Measurements from ENCODE around the gene EPHB1.

EPHB1 gene

GRCh38 chr3:134796281-134797056 is 1.4 kb downstream of the EPHB1 start:
- Histone ChIP-seq H3K9ac (ENCODE audit: low read depth in 1 of 2, low read length in 2 of 2) (no peak overlapping the region), H3K36me3 (ENCODE audit: control insufficient read depth in 1 of 2, insufficient read depth in 2 of 2, low read length in 2 of 2) (no peaks in the 10 kb centered on the region), H3K4me1 (ENCODE audit: control insufficient read depth in 1 of 2, insufficient read depth in 2 of 2, low read length in 2 of 2) (peaks cover 0 to 17% of the 10 kb centered on the region in 2 donors), H3K27me3 (ENCODE audit: control insufficient read depth in 1 of 2, insufficient read depth in 2 of 2, low read length in 2 of 2) (peaks cover 33 to 45% of the 10 kb centered on the region in 2 donors), H3K9me3 (ENCODE audit: control insufficient read depth in 1 of 2, low read length in 2 of 2) (no peaks in the 10 kb centered on the region), H3K4me3 (ENCODE audit: low read depth in 1 of 2, low read length in 2 of 2) (peak overlapping the region; percentile 69 to 74), H3K27ac (ENCODE audit: low read depth, low read length) (no peak overlapping the region)

DNA sequence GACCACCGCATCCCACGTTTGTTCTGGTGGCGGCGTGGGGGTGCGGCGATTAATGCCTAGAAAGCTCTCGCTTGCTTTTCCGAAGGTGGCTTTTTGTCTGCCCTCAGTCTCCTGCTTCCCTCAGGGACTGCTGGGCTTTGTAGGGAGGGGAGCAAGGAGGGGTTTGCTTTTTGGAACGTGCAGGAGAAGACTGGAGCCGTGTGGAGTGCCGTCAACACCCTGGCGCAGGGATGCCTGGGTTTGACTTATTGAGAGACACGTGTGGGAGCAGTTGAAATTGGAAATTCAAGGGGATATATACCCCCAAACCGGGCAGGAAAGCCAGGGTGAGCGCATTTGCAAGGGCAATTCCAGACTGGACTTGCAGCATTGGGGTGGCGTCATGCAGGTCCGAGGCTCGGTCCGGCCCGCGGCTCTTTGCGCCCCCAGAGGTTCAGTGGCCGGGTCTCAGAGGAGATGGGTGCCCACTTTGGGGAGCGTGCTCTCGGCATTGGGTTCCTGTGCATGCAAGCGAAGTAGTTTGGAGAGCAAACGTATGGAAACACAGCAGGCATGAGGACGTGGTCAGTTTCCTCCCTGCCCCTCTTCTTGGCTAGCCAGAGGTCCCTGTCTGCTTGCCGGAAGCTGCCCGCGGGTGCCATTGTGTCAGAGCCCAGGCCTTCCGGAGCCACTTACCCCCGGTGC is 2.1 kb downstream of the EPHB1 start:
- H3K9me3 ChIP-seq (ENCODE audit: control insufficient read depth in 1 of 2, low read length in 2 of 2) = no peaks in the 10 kb centered on the region
- H3K4me3 ChIP-seq (ENCODE audit: low read depth in 1 of 2, low read length in 2 of 2) = peak overlapping the region in 1 of 2 donors; percentile 26
- no peak overlapping the region for H3K27ac ChIP-seq (ENCODE audit: low read depth, low read length)
- H3K9ac ChIP-seq (ENCODE audit: low read depth in 1 of 2, low read length in 2 of 2) = no peak overlapping the region
- peaks cover 0 to 17% of the 10 kb centered on the region in 2 donors for H3K4me1 ChIP-seq (ENCODE audit: control insufficient read depth in 1 of 2, insufficient read depth in 2 of 2, low read length in 2 of 2)
- H3K36me3 ChIP-seq (ENCODE audit: control insufficient read depth in 1 of 2, insufficient read depth in 2 of 2, low read length in 2 of 2) = no peaks in the 10 kb centered on the region
- H3K27me3 ChIP-seq (ENCODE audit: control insufficient read depth in 1 of 2, insufficient read depth in 2 of 2, low read length in 2 of 2) = peaks cover 33 to 45% of the 10 kb centered on the region in 2 donors

DNA sequence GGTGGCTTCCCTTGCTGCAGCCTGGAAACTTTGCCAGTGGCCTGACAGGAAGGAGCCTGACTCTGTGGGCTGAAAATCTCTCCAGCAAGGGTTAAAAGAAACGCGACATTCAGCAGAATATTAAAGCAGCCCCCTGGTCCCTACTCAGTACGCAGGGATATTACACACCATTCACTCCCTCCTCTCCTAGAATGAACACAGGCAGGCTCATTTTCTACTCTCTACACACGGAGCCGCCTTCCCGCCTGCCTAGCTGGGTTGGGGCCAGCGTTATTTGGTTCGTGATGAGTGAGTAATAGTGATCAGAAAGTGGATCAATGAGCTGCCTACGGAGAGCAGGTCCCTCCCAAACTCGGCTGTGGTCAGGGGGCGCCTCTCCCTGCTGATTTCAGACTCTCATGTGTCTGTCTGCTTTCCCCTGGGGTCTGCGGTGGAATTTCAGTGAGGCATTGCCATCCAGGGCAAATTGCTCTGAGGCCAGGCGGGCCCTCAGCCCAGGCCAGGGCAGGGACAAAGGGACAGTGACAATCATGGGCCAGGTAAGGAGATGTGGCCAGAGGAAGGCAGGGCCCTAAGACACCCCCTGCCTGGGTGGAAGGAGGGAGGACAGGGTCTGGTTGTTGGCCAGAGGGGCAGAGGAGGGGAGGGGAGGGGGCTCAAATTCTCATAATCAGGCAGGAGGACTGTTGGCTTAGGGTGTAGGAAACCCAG is 2.8 kb downstream of the EPHB1 start:
- H3K36me3 ChIP-seq (ENCODE audit: control insufficient read depth in 1 of 2, insufficient read depth in 2 of 2, low read length in 2 of 2) = no peaks in the 10 kb centered on the region
- no peaks in the 10 kb centered on the region for H3K9me3 ChIP-seq (ENCODE audit: control insufficient read depth in 1 of 2, low read length in 2 of 2)
- H3K4me3 ChIP-seq (ENCODE audit: low read depth in 1 of 2, low read length in 2 of 2) = no peak overlapping the region
- H3K27ac ChIP-seq (ENCODE audit: low read depth, low read length) = no peak overlapping the region
- H3K9ac ChIP-seq (ENCODE audit: low read depth in 1 of 2, low read length in 2 of 2) = no peak overlapping the region
- peaks cover 33 to 45% of the 10 kb centered on the region in 2 donors for H3K27me3 ChIP-seq (ENCODE audit: control insufficient read depth in 1 of 2, insufficient read depth in 2 of 2, low read length in 2 of 2)
- H3K4me1 ChIP-seq (ENCODE audit: control insufficient read depth in 1 of 2, insufficient read depth in 2 of 2, low read length in 2 of 2) = peaks cover 4 to 17% of the 10 kb centered on the region in 2 donors

- H3K9ac ChIP-seq (ENCODE audit: low read depth in 1 of 2, low read length in 2 of 2) = no peak overlapping the region
- no peak overlapping the region for H3K27ac ChIP-seq (ENCODE audit: low read depth, low read length)
- H3K36me3 ChIP-seq (ENCODE audit: control insufficient read depth in 1 of 2, insufficient read depth in 2 of 2, low read length in 2 of 2) = no peaks in the 10 kb centered on the region
- no peaks in the 10 kb centered on the region for H3K9me3 ChIP-seq (ENCODE audit: control insufficient read depth in 1 of 2, low read length in 2 of 2)
- H3K4me1 ChIP-seq (ENCODE audit: control insufficient read depth in 1 of 2, insufficient read depth in 2 of 2, low read length in 2 of 2) = peaks cover 8 to 19% of the 10 kb centered on the region in 2 donors
- H3K4me3 ChIP-seq (ENCODE audit: low read depth in 1 of 2, low read length in 2 of 2) = no peak overlapping the region
- peaks cover 33 to 45% of the 10 kb centered on the region in 2 donors for H3K27me3 ChIP-seq (ENCODE audit: control insufficient read depth in 1 of 2, insufficient read depth in 2 of 2, low read length in 2 of 2)
These were observed 3.7 kb downstream of the EPHB1 start for GRCh38 chr3:134798681-134799311.

- Histone ChIP-seq H3K27ac (ENCODE audit: low read depth, low read length) (no peak overlapping the region), H3K27me3 (ENCODE audit: control insufficient read depth in 1 of 2, insufficient read depth in 2 of 2, low read length in 2 of 2) (peaks cover 32 to 45% of the 10 kb centered on the region in 2 donors), H3K4me1 (ENCODE audit: control insufficient read depth in 1 of 2, insufficient read depth in 2 of 2, low read length in 2 of 2) (peaks cover 10 to 23% of the 10 kb centered on the region in 2 donors)
These were observed 4.3 kb downstream of the EPHB1 start for GRCh38 chr3:134799393-134799792.

GRCh38 chr3:134801204-134801958 is 6.3 kb downstream of the EPHB1 start:
- Histone ChIP-seq H3K27ac (ENCODE audit: low read depth, low read length) (no peak overlapping the region), H3K36me3 (ENCODE audit: control insufficient read depth in 1 of 2, insufficient read depth in 2 of 2, low read length in 2 of 2) (no peaks in the 10 kb centered on the region), H3K9me3 (ENCODE audit: control insufficient read depth in 1 of 2, low read length in 2 of 2) (no peaks in the 10 kb centered on the region), H3K4me3 (ENCODE audit: low read depth in 1 of 2, low read length in 2 of 2) (no peak overlapping the region), H3K4me1 (ENCODE audit: control insufficient read depth in 1 of 2, insufficient read depth in 2 of 2, low read length in 2 of 2) (peaks cover 17 to 24% of the 10 kb centered on the region in 2 donors), H3K27me3 (ENCODE audit: control insufficient read depth in 1 of 2, insufficient read depth in 2 of 2, low read length in 2 of 2) (peaks cover 21 to 28% of the 10 kb centered on the region in 2 donors), H3K9ac (ENCODE audit: low read depth in 1 of 2, low read length in 2 of 2) (no peak overlapping the region)

More at GRCh38 chr3:134799393-134799792, 4.3 kb downstream of the EPHB1 start:
- H3K36me3 ChIP-seq (ENCODE audit: control insufficient read depth in 1 of 2, insufficient read depth in 2 of 2, low read length in 2 of 2) = no peaks in the 10 kb centered on the region
- H3K9me3 ChIP-seq (ENCODE audit: control insufficient read depth in 1 of 2, low read length in 2 of 2) = no peaks in the 10 kb centered on the region
- no peak overlapping the region for H3K9ac ChIP-seq (ENCODE audit: low read depth in 1 of 2, low read length in 2 of 2)
- H3K4me3 ChIP-seq (ENCODE audit: low read depth in 1 of 2, low read length in 2 of 2) = no peak overlapping the region

DNA sequence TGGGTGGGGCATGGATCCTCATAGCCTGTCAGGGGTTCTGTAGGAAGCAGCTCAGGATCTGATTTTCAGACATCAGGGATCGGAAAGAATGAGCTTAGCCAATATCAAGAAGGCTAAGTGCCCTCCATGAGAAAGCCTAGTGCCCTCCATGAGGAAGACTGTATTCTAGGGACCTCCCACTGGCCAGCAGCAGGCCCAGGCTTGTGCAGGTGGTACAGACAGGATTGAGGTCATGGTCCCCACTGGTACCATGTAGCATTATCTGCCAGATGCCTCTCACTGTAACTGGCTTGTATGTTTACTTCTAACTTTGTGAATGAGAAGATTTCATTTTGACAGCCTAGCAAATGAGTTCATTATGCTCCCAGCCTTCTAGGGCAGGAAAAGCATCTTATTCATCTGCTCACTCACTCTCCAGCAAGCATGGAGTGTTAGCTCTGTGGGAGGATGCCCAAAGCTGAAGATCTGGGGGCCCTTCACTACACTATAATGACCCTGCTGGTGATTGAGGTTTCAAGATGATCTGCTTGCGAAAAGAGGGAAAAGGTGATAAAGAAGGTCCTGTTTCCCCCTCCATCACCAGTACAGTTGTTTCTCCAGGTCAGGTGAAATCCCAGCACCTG is 7.5 kb downstream of the EPHB1 start:
- H3K27me3 ChIP-seq (ENCODE audit: control insufficient read depth in 1 of 2, insufficient read depth in 2 of 2, low read length in 2 of 2) = peaks cover 10 to 16% of the 10 kb centered on the region in 2 donors
- no peak overlapping the region for H3K4me3 ChIP-seq (ENCODE audit: low read depth in 1 of 2, low read length in 2 of 2)
- H3K9ac ChIP-seq (ENCODE audit: low read depth in 1 of 2, low read length in 2 of 2) = no peak overlapping the region
- peaks cover 17 to 24% of the 10 kb centered on the region in 2 donors for H3K4me1 ChIP-seq (ENCODE audit: control insufficient read depth in 1 of 2, insufficient read depth in 2 of 2, low read length in 2 of 2)
- no peaks in the 10 kb centered on the region for H3K9me3 ChIP-seq (ENCODE audit: control insufficient read depth in 1 of 2, low read length in 2 of 2)
- no peak overlapping the region for H3K27ac ChIP-seq (ENCODE audit: low read depth, low read length)
- no peaks in the 10 kb centered on the region for H3K36me3 ChIP-seq (ENCODE audit: control insufficient read depth in 1 of 2, insufficient read depth in 2 of 2, low read length in 2 of 2)

GRCh38 chr3:134803051-134803505 is 8.0 kb downstream of the EPHB1 start:
- Histone ChIP-seq H3K4me3 (ENCODE audit: low read depth in 1 of 2, low read length in 2 of 2) (no peak overlapping the region), H3K27me3 (ENCODE audit: control insufficient read depth in 1 of 2, insufficient read depth in 2 of 2, low read length in 2 of 2) (peaks cover 7 to 11% of the 10 kb centered on the region in 2 donors), H3K9me3 (ENCODE audit: control insufficient read depth in 1 of 2, low read length in 2 of 2) (no peaks in the 10 kb centered on the region), H3K4me1 (ENCODE audit: control insufficient read depth in 1 of 2, insufficient read depth in 2 of 2, low read length in 2 of 2) (peaks cover 17 to 24% of the 10 kb centered on the region in 2 donors), H3K9ac (ENCODE audit: low read depth in 1 of 2, low read length in 2 of 2) (no peak overlapping the region), H3K27ac (ENCODE audit: low read depth, low read length) (no peak overlapping the region), H3K36me3 (ENCODE audit: control insufficient read depth in 1 of 2, insufficient read depth in 2 of 2, low read length in 2 of 2) (no peaks in the 10 kb centered on the region)

GRCh38 chr3:134803652-134804051 is 8.6 kb downstream of the EPHB1 start:
- H3K27ac ChIP-seq (ENCODE audit: low read depth, low read length) = no peak overlapping the region
- no peak overlapping the region for H3K9ac ChIP-seq (ENCODE audit: low read depth in 1 of 2, low read length in 2 of 2)
- no peaks in the 10 kb centered on the region for H3K36me3 ChIP-seq (ENCODE audit: control insufficient read depth in 1 of 2, insufficient read depth in 2 of 2, low read length in 2 of 2)
- H3K4me1 ChIP-seq (ENCODE audit: control insufficient read depth in 1 of 2, insufficient read depth in 2 of 2, low read length in 2 of 2) = peaks cover 17 to 24% of the 10 kb centered on the region in 2 donors
- no peaks in the 10 kb centered on the region for H3K9me3 ChIP-seq (ENCODE audit: control insufficient read depth in 1 of 2, low read length in 2 of 2)
- peaks cover 4 to 5% of the 10 kb centered on the region in 2 donors for H3K27me3 ChIP-seq (ENCODE audit: control insufficient read depth in 1 of 2, insufficient read depth in 2 of 2, low read length in 2 of 2)
- no peak overlapping the region for H3K4me3 ChIP-seq (ENCODE audit: low read depth in 1 of 2, low read length in 2 of 2)

Data from duodenal mucosa (tissue), 2 donors.